ENCODE results near the gene SLC35A2.

The SLC35A2 gene

DNA sequence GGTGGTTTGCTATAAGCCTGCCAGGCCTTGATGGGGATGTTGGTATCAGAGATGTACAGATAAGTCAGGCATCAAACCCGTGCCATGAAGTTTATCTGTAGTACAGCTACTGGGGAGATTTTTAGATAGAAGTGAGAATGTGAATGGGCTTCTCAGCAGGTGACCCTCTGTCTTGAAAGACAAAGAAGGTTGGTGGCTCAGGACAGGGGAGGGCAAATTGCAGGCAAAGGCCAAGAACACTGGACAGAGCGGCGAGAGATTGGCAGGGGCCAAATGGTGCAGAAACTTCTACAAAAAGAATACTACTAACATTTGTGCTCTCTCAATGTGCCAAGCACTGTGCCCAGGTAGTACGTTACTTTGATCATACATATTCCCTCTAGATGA is 9.3 kb upstream of the SLC35A2 start:
- Histone ChIP-seq H3K4me3 (ENCODE audit: low read length) (no peak overlapping the region), H3K9ac (ENCODE audit: low read length) (no peak overlapping the region), H3K9me3 (ENCODE audit: control insufficient read depth, low read length) (no peaks in the 10 kb centered on the region), H3K27me3 (ENCODE audit: control insufficient read depth, insufficient read depth, low read length) (no peaks in the 10 kb centered on the region), H3K36me3 (ENCODE audit: control insufficient read depth, insufficient read depth, low read length) (no peaks in the 10 kb centered on the region), H3K4me1 (ENCODE audit: control insufficient read depth, insufficient read depth, low read length) (peaks cover 11% of the 10 kb centered on the region)

- H3K27me3 ChIP-seq (ENCODE audit: control insufficient read depth, insufficient read depth, low read length): no peaks in the 10 kb centered on the region
- H3K36me3 ChIP-seq (ENCODE audit: control insufficient read depth, insufficient read depth, low read length): no peaks in the 10 kb centered on the region
- H3K9me3 ChIP-seq (ENCODE audit: control insufficient read depth, low read length): no peaks in the 10 kb centered on the region
- peaks cover 11% of the 10 kb centered on the region for H3K4me1 ChIP-seq (ENCODE audit: control insufficient read depth, insufficient read depth, low read length)
- H3K9ac ChIP-seq (ENCODE audit: low read length): peak overlapping the region; percentile 50
- no peak overlapping the region for H3K4me3 ChIP-seq (ENCODE audit: low read length)
These were observed 8.7 kb upstream of the SLC35A2 start for GRCh38 chrX:48919947-48920717.

GRCh38 chrX:48919360-48919841 is 8.0 kb upstream of the SLC35A2 start:
- Histone ChIP-seq H3K4me3 (ENCODE audit: low read length) (no peak overlapping the region), H3K27me3 (ENCODE audit: control insufficient read depth, insufficient read depth, low read length) (no peaks in the 10 kb centered on the region), H3K9me3 (ENCODE audit: control insufficient read depth, low read length) (no peaks in the 10 kb centered on the region), H3K4me1 (ENCODE audit: control insufficient read depth, insufficient read depth, low read length) (peaks cover 11% of the 10 kb centered on the region), H3K9ac (ENCODE audit: low read length) (peak overlapping the region; percentile 50), H3K36me3 (ENCODE audit: control insufficient read depth, insufficient read depth, low read length) (no peaks in the 10 kb centered on the region)

DNA sequence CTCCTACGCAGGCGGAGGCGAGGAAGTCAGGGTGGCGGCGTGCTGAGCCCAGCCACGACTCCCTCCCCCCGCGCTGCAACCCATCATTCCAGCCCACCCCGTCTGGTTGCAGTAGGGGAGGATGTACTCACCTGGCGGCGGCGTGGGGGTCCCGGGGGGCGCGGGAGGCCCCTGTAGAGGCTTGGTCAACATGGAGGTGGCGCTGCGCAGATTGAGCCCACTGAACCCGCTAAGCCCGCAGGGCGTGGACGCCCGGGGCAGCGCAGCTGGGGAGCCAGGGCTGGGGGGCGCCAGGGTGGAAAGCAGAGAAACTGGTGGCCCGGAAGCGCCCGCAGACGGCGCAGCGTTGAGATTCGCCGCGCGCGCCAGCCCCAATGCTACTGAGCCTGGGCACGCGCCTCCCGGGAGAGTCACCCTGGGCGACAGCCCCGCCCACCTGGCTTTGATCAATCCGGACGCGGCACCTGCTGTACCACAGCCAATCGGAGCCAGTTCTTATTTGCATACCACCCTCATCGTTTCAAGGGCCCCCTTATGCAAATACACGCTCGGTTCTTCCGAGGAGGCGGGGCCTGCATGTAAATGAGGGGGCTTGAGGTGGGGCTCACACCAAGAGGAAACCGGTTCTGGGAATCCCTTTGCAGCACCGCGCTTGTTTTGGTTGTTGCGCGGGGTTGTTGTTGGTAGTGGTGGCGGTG is 7.3 kb upstream of the SLC35A2 start, which contains the start of gene PIM2:
PIM2 (minus strand) TSS at position 382 of the 698 bp plus-strand sequence; CDS start at position 192, 190 bp downstream.
- H3K9ac ChIP-seq (ENCODE audit: low read length): peak within 1 kb of the TSS; percentile 64
- no peak within 1 kb of the TSS for H3K4me3 ChIP-seq (ENCODE audit: low read length)
- H3K27me3 ChIP-seq (ENCODE audit: control insufficient read depth, insufficient read depth, low read length): no peaks in the 10 kb centered on the region
- no peaks in the 10 kb centered on the region for H3K9me3 ChIP-seq (ENCODE audit: control insufficient read depth, low read length)
- H3K4me1 ChIP-seq (ENCODE audit: control insufficient read depth, insufficient read depth, low read length): peaks cover 11% of the 10 kb centered on the region
- H3K36me3 ChIP-seq (ENCODE audit: control insufficient read depth, insufficient read depth, low read length): no peaks in the 10 kb centered on the region

DNA sequence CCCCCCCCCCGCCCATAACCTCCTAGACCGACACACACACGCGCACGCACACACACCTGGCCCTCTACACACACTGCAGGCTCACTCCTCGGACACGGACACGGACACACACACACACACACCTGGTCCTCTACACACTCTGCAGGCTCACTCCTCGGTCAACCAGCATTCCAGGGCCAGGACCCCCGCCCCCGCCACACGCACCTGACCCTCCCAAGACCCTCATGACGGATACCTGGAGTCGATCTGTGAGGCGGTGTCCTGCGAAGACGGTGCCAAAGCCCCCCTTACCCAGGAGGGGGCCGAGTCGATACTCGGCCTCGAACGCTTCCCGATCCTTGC is 6.8 kb upstream of the SLC35A2 start:
- Histone ChIP-seq H3K9ac (ENCODE audit: low read length) (peak overlapping the region; percentile 64), H3K4me1 (ENCODE audit: control insufficient read depth, insufficient read depth, low read length) (peaks cover 11% of the 10 kb centered on the region), H3K36me3 (ENCODE audit: control insufficient read depth, insufficient read depth, low read length) (no peaks in the 10 kb centered on the region), H3K27me3 (ENCODE audit: control insufficient read depth, insufficient read depth, low read length) (no peaks in the 10 kb centered on the region), H3K9me3 (ENCODE audit: control insufficient read depth, low read length) (no peaks in the 10 kb centered on the region), H3K4me3 (ENCODE audit: low read length) (no peak overlapping the region)

DNA sequence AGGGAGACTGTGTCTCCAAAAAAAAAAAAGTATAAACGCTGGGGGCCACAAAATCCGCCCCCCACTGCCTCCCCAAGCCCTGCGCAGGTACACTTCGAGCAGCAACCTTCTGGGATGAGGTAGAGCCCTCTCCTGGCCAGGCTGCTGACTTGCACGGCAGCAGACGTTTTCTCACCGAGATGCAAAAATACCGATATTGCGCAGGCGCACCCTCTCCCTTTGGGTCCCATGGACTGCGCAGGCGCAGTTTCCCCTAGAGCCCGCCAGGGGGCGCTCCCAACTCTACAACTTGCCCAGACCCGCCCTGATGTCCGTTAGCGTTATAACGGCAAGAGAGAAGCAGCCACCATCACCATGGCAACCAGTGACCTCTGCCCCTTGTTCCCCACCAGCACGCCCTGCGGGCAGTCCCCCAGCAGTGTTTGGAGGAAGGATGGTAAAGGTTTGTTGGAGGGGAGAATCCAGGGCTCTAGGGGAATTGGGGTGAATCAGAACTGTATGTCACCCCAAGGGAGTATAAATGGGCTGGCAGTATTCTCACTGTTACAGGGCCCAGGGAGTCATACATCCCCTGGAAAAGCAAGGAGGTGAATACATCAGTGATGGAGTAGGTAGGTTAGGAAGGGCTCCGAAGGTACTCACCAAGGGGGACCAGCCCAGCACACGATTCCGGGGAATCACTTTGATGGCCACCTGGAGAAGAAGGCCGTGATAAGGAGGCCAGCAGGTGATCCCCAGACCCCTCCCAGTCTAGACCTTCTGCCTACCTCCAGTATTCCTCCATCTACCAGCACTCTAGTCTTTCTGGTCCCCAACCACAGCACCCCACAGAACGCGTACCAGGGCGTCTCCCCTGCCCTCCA is 5.9 kb upstream of the SLC35A2 start:
- Histone ChIP-seq H3K4me3 (ENCODE audit: low read length) (no peak overlapping the region), H3K9me3 (ENCODE audit: control insufficient read depth, low read length) (no peaks in the 10 kb centered on the region), H3K27me3 (ENCODE audit: control insufficient read depth, insufficient read depth, low read length) (no peaks in the 10 kb centered on the region), H3K9ac (ENCODE audit: low read length) (peak overlapping the region; percentile 17), H3K4me1 (ENCODE audit: control insufficient read depth, insufficient read depth, low read length) (peaks cover 11% of the 10 kb centered on the region), H3K36me3 (ENCODE audit: control insufficient read depth, insufficient read depth, low read length) (no peaks in the 10 kb centered on the region)

GRCh38 chrX:48914593-48915493 is 3.4 kb upstream of the SLC35A2 start:
- Histone ChIP-seq H3K36me3 (ENCODE audit: control insufficient read depth, insufficient read depth, low read length) (no peaks in the 10 kb centered on the region), H3K9me3 (ENCODE audit: control insufficient read depth, low read length) (no peaks in the 10 kb centered on the region), H3K4me3 (ENCODE audit: low read length) (no peak overlapping the region), H3K4me1 (ENCODE audit: control insufficient read depth, insufficient read depth, low read length) (peaks cover 17% of the 10 kb centered on the region), H3K27me3 (ENCODE audit: control insufficient read depth, insufficient read depth, low read length) (no peaks in the 10 kb centered on the region), H3K9ac (ENCODE audit: low read length) (no peak overlapping the region)

DNA sequence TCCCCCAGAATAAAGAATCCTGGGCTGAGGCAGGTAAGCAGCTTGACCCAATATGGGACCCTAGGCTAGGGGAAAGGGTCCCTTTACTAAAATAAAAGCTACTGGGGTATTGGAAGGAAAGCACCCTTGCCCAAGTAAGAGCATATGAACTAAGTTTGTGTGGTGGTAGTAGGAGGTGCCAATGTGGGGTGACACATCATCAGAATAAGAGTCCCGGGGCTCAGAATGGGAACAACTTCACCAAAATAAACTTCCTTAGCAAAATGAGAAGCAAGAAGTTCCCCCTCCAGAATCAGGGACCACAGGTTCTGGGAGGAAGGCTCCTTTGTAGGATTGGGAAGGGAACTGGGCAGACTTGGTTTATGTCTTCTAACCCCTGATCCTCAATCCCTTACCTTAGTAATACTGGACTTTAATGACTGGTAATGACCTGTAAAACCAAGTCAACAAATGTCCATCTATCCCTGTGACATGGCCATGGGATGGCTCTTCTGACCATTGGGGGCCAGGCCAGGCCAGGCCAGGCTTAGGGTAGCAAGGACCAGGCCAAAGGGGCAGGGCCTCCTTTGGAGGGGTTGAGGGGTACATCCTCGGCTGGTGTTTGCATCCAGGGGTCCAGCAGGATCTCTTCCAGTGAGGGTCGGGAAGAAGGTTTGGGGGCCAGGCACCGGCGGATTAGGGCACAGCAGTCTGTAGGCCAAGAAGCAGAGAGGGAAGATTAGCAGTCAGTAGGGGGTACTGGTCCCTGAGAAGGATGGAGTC is 2.3 kb upstream of the SLC35A2 start:
- H3K27me3 ChIP-seq (ENCODE audit: control insufficient read depth, insufficient read depth, low read length): no peaks in the 10 kb centered on the region
- no peak overlapping the region for H3K9ac ChIP-seq (ENCODE audit: low read length)
- peaks cover 12% of the 10 kb centered on the region for H3K4me1 ChIP-seq (ENCODE audit: control insufficient read depth, insufficient read depth, low read length)
- H3K4me3 ChIP-seq (ENCODE audit: low read length): no peak overlapping the region
- H3K36me3 ChIP-seq (ENCODE audit: control insufficient read depth, insufficient read depth, low read length): no peaks in the 10 kb centered on the region
- H3K9me3 ChIP-seq (ENCODE audit: control insufficient read depth, low read length): no peaks in the 10 kb centered on the region

- Histone ChIP-seq H3K4me1 (ENCODE audit: control insufficient read depth, insufficient read depth, low read length) (peaks cover 6% of the 10 kb centered on the region), H3K36me3 (ENCODE audit: control insufficient read depth, insufficient read depth, low read length) (no peaks in the 10 kb centered on the region), H3K9ac (ENCODE audit: low read length) (peak overlapping the region; percentile 80), H3K27me3 (ENCODE audit: control insufficient read depth, insufficient read depth, low read length) (no peaks in the 10 kb centered on the region), H3K4me3 (ENCODE audit: low read length) (peak overlapping the region; percentile 89), H3K9me3 (ENCODE audit: control insufficient read depth, low read length) (no peaks in the 10 kb centered on the region)
These were observed 477 bp downstream of the SLC35A2 start for GRCh38 chrX:48910926-48911411.

DNA sequence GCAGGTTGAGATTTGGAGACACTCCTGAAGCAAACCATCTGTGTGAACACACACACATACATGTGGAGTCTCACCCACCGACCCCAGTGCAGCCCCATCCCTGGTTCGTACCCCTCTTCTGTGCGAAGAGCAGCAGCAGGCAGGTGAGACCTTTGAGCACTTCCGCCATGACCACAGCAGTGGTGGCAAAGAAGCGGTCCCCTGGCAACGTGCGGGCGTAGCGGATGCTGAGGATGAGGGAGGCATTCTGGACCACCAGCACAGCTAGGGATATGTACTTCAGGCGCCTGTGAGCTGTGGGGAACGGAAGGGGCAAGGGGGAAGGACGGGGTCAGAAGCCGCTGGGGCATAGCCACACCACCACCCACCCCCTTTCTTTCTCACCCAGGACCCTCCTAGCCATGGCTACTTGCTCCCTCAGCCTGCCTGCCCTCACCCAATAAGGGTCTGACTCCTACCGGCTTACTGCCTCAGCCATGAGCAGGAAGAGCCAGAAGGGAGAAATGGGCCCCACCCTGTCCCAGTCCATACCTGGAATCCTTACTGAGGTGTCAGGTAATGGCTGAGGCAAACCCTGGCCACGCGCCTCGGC is 1.6 kb downstream of the SLC35A2 start:
- H3K9ac ChIP-seq (ENCODE audit: low read length): no peak overlapping the region
- H3K4me3 ChIP-seq (ENCODE audit: low read length): no peak overlapping the region
- H3K27me3 ChIP-seq (ENCODE audit: control insufficient read depth, insufficient read depth, low read length): no peaks in the 10 kb centered on the region
- no peaks in the 10 kb centered on the region for H3K9me3 ChIP-seq (ENCODE audit: control insufficient read depth, low read length)
- no peaks in the 10 kb centered on the region for H3K36me3 ChIP-seq (ENCODE audit: control insufficient read depth, insufficient read depth, low read length)
- peaks cover 6% of the 10 kb centered on the region for H3K4me1 ChIP-seq (ENCODE audit: control insufficient read depth, insufficient read depth, low read length)

Data from mucosa of stomach (tissue), 1 donor.